Neural cell (in vitro differentiated cells): Measurements from ENCODE around the gene ATP2A2. TPM values are rescaled to one million over a fixed set of nuclear protein-coding genes. Genes with fewer than 3 reads are reported as not detected.

Experiments
- H2AFZ ChIP-seq: fragments of 200-600, 300-800 bp; sonication (generic), shearing (Covaris generic); 2 replicates; pipeline ENCODE4 v1.6.0; 2014; ENCODE audit warnings: low read depth, mild to moderate bottlenecking, antibody characterized with exemption, low read length, moderate library complexity
- H3F3A ChIP-seq: fragments of 200-600 bp; shearing (Covaris generic); 2 replicates; pipeline ENCODE4 v1.6.1; 2016; ENCODE audit warnings: mild to moderate bottlenecking, moderate library complexity, mixed read lengths, antibody characterized with exemption, low read length; ENCODE audit not compliant: insufficient read depth, poor library complexity, severe bottlenecking
- H3K27ac ChIP-seq: fragments of 200-600, 300-800 bp; sonication (generic), shearing (Covaris generic); 2 replicates; pipeline ENCODE4 v1.5.1; 2014; ENCODE audit warnings: mild to moderate bottlenecking, low read length, moderate library complexity
- H3K27me3 ChIP-seq: fragments of 300-800, 200-600 bp; sonication (generic), shearing (Covaris generic); 2 replicates; pipeline ENCODE4 v1.6.0; 2014; ENCODE audit warnings: mild to moderate bottlenecking, low read depth, low read length, moderate library complexity; ENCODE audit not compliant: insufficient read depth
- H3K36me3 ChIP-seq: fragments of 300-800, 200-600 bp; sonication (generic), shearing (Covaris generic); 2 replicates; pipeline ENCODE4 v1.5.1; 2014; ENCODE audit warnings: mild to moderate bottlenecking, antibody characterized with exemption, low read length, moderate library complexity; ENCODE audit not compliant: insufficient read depth
- H3K4me2 ChIP-seq: fragments of 300-800, 200-600 bp; sonication (generic), shearing (Covaris generic); 2 replicates; pipeline ENCODE4 v1.6.0; 2014; ENCODE audit warnings: mild to moderate bottlenecking, low read length
- H3K4me3 ChIP-seq: fragments of 300-800, 200-600 bp; sonication (generic), shearing (Covaris generic); 2 replicates; pipeline ENCODE4 v1.5.1; 2014; ENCODE audit warnings: mild to moderate bottlenecking, low read length, moderate library complexity
- H3K79me2 ChIP-seq: fragments of 200-600 bp; shearing (Covaris generic); replicated peaks from 2 replicates; pipeline ENCODE4 v1.6.0; 2014; ENCODE audit warnings: mild to moderate bottlenecking, low read length, moderate library complexity; ENCODE audit not compliant: insufficient read depth
- H3K9ac ChIP-seq: fragments of 300-800, 200-600 bp; sonication (generic), shearing (Covaris generic); 2 replicates; pipeline ENCODE4 v1.6.1; 2016; ENCODE audit warnings: mild to moderate bottlenecking, low read length, mixed read lengths
- H3K9me2 ChIP-seq: fragments of 200-600 bp; shearing (Covaris generic); 2 replicates; pipeline ENCODE4 v1.6.1; 2016; ENCODE audit warnings: mild to moderate bottlenecking, low read length, mixed read lengths; ENCODE audit not compliant: insufficient read depth
- H3K9me3 ChIP-seq: fragments of 200-600, 300-800 bp; sonication (generic), shearing (Covaris generic); 2 replicates; pipeline ENCODE4 v1.6.1; 2016; ENCODE audit warnings: mild to moderate bottlenecking, mixed run types, low read length, moderate library complexity, mixed read lengths
- H4K20me1 ChIP-seq: fragments of 200-600 bp; shearing (Covaris generic); 2 replicates; pipeline ENCODE4 v1.6.1; 2016; ENCODE audit warnings: mild to moderate bottlenecking, mixed run types; ENCODE audit not compliant: insufficient read depth
- EP300 ChIP-seq: fragments of 450-650 bp; conservative IDR thresholded peaks from 2 replicates; pipeline ENCODE4 v1.6.1; 2014; ENCODE audit warnings: antibody characterized with exemption, mild to moderate bottlenecking, moderate library complexity; ENCODE audit not compliant: poor library complexity, severe bottlenecking
- EZH2 ChIP-seq: fragments of 200-600, 300-800 bp; shearing (Covaris generic), sonication (generic); IDR thresholded peaks from 2 replicates; pipeline ENCODE4 v1.6.1; 2014; ENCODE audit warnings: antibody characterized with exemption, low read length, borderline replicate concordance, mild to moderate bottlenecking; ENCODE audit not compliant: insufficient read depth, poor library complexity, severe bottlenecking
- MXI1 ChIP-seq: fragments of 450-650 bp; conservative IDR thresholded peaks from 2 replicates; pipeline ENCODE4 v1.6.1; 2014; ENCODE audit warnings: antibody characterized with exemption, mild to moderate bottlenecking; ENCODE audit not compliant: poor library complexity, severe bottlenecking
- POLR2AphosphoS5 ChIP-seq: IDR thresholded peaks from 2 replicates; pipeline ENCODE4 v1.6.1; 2012
- RAD21 ChIP-seq: fragments of 450-650 bp; conservative IDR thresholded peaks from 2 replicates; pipeline ENCODE4 v1.6.1; 2014; ENCODE audit warnings: antibody characterized with exemption, mild to moderate bottlenecking, moderate library complexity
- REST ChIP-seq: IDR thresholded peaks from 2 replicates; pipeline ENCODE4 v1.6.1; 2012; ENCODE audit warnings: borderline replicate concordance
- SMC3 ChIP-seq: fragments of 450-650 bp; conservative IDR thresholded peaks from 2 replicates; pipeline ENCODE4 v1.6.1; 2014; ENCODE audit warnings: antibody characterized with exemption, mild to moderate bottlenecking, moderate library complexity; ENCODE audit not compliant: poor library complexity
- TAF1 ChIP-seq: IDR thresholded peaks from 2 replicates; pipeline ENCODE4 v1.6.1; 2012; ENCODE audit warnings: low read depth
- polyA plus RNA-seq: library from polyadenylated mRNA; depleted of rRNA; stranded (reverse); fragments of >200 nt; gene quantifications from 2 replicates; pipeline ENCODE4 v1.2.3, GENCODE V29; 2014

The ATP2A2 gene
- polyA plus RNA-seq, 1 donor from 2014 or later: 49.0 TPM

- H3K4me2 ChIP-seq: no peak overlapping the region
- H4K20me1 ChIP-seq: no peaks in the 10 kb centered on the region
- H3K36me3 ChIP-seq: no peaks in the 10 kb centered on the region
- no peaks in the 10 kb centered on the region for H3K79me2 ChIP-seq
- TF ChIP-seq SMC3 (no peak), MXI1 (no peak), EP300 (no peak), REST (no peak), EZH2 (no peak), POLR2AphosphoS5 (no peak), RAD21 (no peak), TAF1 (no peak)
- H3F3A ChIP-seq: no peaks in the 10 kb centered on the region
- no peaks in the 10 kb centered on the region for H3K9me3 ChIP-seq
- no peak overlapping the region for H2AFZ ChIP-seq
- no peak overlapping the region for H3K4me3 ChIP-seq
- no peak overlapping the region for H3K27ac ChIP-seq
- H3K9ac ChIP-seq: no peak overlapping the region
- H3K9me2 ChIP-seq: no peaks in the 10 kb centered on the region
- no peaks in the 10 kb centered on the region for H3K27me3 ChIP-seq
These were observed 31.3 kb upstream of the ATP2A2 start for GRCh38 chr12:110249716-110250225.

DNA sequence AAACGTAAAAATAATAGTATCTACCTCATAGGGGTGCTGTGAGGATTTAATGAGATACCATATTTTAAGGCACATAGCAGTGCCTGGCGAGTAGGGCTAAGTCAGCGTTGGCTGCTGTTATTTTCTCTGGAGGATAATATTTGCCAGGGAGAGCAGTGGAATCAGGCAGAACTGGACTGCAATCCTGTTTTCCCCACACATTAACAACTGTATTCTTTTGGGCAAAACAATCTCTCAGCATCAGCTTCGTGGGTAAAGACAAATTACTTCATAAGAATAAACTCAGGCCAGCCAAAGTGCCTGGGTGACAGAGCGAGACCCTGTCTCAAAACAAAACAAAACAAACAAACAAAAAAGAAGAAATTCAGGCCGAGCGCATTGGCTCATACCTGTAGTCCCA is 29.7 kb upstream of the ATP2A2 start:
- no peaks in the 10 kb centered on the region for H4K20me1 ChIP-seq
- TF ChIP-seq MXI1: no peak

GRCh38 chr12:110252716-110253115 is 28.3 kb upstream of the ATP2A2 start:
- no peak for TF ChIP-seq EZH2
- TF ChIP-seq MXI1: no peak
- no peak for TF ChIP-seq RAD21
- no peak for TF ChIP-seq REST
- no peak for TF ChIP-seq POLR2AphosphoS5
- Histone ChIP-seq H3K27ac (no peak overlapping the region), H3F3A (no peaks in the 10 kb centered on the region), H3K9me2 (no peaks in the 10 kb centered on the region), H4K20me1 (no peaks in the 10 kb centered on the region), H3K27me3 (no peaks in the 10 kb centered on the region), H3K9ac (no peak overlapping the region), H3K9me3 (no peaks in the 10 kb centered on the region), H2AFZ (no peak overlapping the region), H3K4me3 (no peak overlapping the region), H3K4me2 (no peak overlapping the region), H3K36me3 (no peaks in the 10 kb centered on the region), H3K79me2 (no peaks in the 10 kb centered on the region)

More for the DNA sequence above, 29.7 kb upstream of the ATP2A2 start:
- Histone ChIP-seq H3K36me3 (no peaks in the 10 kb centered on the region), H3K27ac (no peak overlapping the region), H3F3A (no peaks in the 10 kb centered on the region), H3K4me2 (no peak overlapping the region), H3K79me2 (no peaks in the 10 kb centered on the region), H3K27me3 (no peaks in the 10 kb centered on the region), H2AFZ (no peak overlapping the region), H3K9me2 (no peaks in the 10 kb centered on the region), H3K4me3 (no peak overlapping the region), H3K9me3 (no peaks in the 10 kb centered on the region), H3K9ac (no peak overlapping the region)
